ENCODE data around the gene SCAP. TPM values are rescaled to one million over a fixed set of nuclear protein-coding genes. Genes with fewer than 3 reads are reported as not detected.

SCAP gene
- 54.5 and 61.7 TPM in 2 replicates for total RNA-seq

GRCh38 chr3:47475570-47476329 lies at the start of gene SCAP:
Gene SCAP (minus strand): TSS chr3:47475941. CDS start chr3:47442993, 32,948 bp downstream.

GRCh38 chr3:47513125-47513929 lies 37.6 kb upstream of the SCAP start, which contains the start of gene ELP6:
Gene ELP6 (minus strand): TSS chr3:47513712. CDS start chr3:47513590, 122 bp downstream.

GRCh38 chr3:47380601-47381316 lies 95.0 kb downstream of the SCAP start, which contains the start of gene PTPN23:
Gene PTPN23 (plus strand): TSS chr3:47381021. CDS start chr3:47381097, 76 bp downstream.

Other genes with a start within 250 kb of the SCAP start
- 3.8 and 15.0 TPM in 2 replicates for gene KIF9, start 193.1 kb downstream of the SCAP start, total RNA-seq
- gene KLHL18, start 193.0 kb downstream of the SCAP start, total RNA-seq = 29.1 and 32.8 TPM in 2 replicates
- 13.8 and 20.9 TPM in 2 replicates for gene PTPN23, start 94.9 kb downstream of the SCAP start, total RNA-seq
- 36.0 and 39.3 TPM in 2 replicates for gene ELP6, start 37.8 kb upstream of the SCAP start, total RNA-seq
- gene CSPG5, start 102.9 kb upstream of the SCAP start, total RNA-seq = 0.45 and 0.47 TPM in 2 replicates